CD14-positive monocyte (primary cell): ENCODE results near the gene SPATS2. TPM values are rescaled to one million over a fixed set of nuclear protein-coding genes. Genes with fewer than 3 reads are reported as not detected.

Experiments used
- DNase-seq, 3 donors: peaks; one replicate each; pipeline ENCODE4 v3.0.0-alpha.2; 2011 to 2022
- H2AFZ ChIP-seq: 2 replicates; pipeline ENCODE4 v1.6.0; 2012; ENCODE audit warnings: mild to moderate bottlenecking, low read depth, low read length, inconsistent platforms; ENCODE audit not compliant: insufficient read depth, poor library complexity, severe bottlenecking
- H3K27ac ChIP-seq, 2 donors: 1 replicate in 1 of 2; 2 replicates in 1 of 2; pipeline ENCODE4 v1.5.1; 2012 to 2013; ENCODE audit warnings: low read length in 2 of 2, control low read depth in 1 of 2, inconsistent platforms in 1 of 2, low read depth in 1 of 2, mild to moderate bottlenecking in 1 of 2
- H3K27me3 ChIP-seq, 2 donors: one replicate each; pipeline versions ENCODE4 v1.6.0 to v1.6.1; 2011 to 2013; ENCODE audit warnings: low read length in 2 of 2; ENCODE audit not compliant: control insufficient read depth in 2 of 2, insufficient read depth in 2 of 2
- H3K36me3 ChIP-seq, 2 donors: replicated peaks in 1 of 2; 1 replicate in 1 of 2; 2 replicates in 1 of 2; pipeline versions ENCODE4 v1.5.1 to v1.6.1; 2012 to 2013; ENCODE audit warnings: low read length in 2 of 2, control low read depth in 1 of 2, inconsistent platforms in 1 of 2, mild to moderate bottlenecking in 1 of 2; ENCODE audit not compliant: insufficient read depth in 2 of 2, control insufficient read depth in 1 of 2
- H3K4me1 ChIP-seq, 2 donors: 1 replicate in 1 of 2; 2 replicates in 1 of 2; pipeline versions ENCODE4 v1.5.1 to v1.6.1; 2012 to 2013; ENCODE audit warnings: low read length in 2 of 2, control low read depth in 1 of 2, inconsistent platforms in 1 of 2, mild to moderate bottlenecking in 1 of 2, moderate library complexity in 1 of 2; ENCODE audit not compliant: insufficient read depth in 2 of 2, control insufficient read depth in 1 of 2
- H3K4me2 ChIP-seq: replicated peaks from 2 replicates; pipeline ENCODE3; 2012; ENCODE audit warnings: low read length, moderate library complexity, mild to moderate bottlenecking; ENCODE audit not compliant: poor library complexity, severe bottlenecking; ENCODE audit errors: extremely low read depth
- H3K4me3 ChIP-seq, 3 experiments: fragments of 200-600 bp in 1 of 3; sonication (generic) in 1 of 3; replicated peaks in 1 of 3; 1 replicate in 2 of 3; 2 replicates in 1 of 3; pipeline ENCODE4 v1.5.1; 2011 to 2013; ENCODE audit warnings: low read length in 3 of 3, mild to moderate bottlenecking in 3 of 3, control low read depth in 2 of 3, low read depth in 2 of 3, inconsistent platforms in 1 of 3, moderate library complexity in 1 of 3
- H3K79me2 ChIP-seq: 2 replicates; pipeline ENCODE4 v1.6.0; 2012; ENCODE audit warnings: mild to moderate bottlenecking, control low read depth, inconsistent platforms, low read length, moderate library complexity; ENCODE audit not compliant: insufficient read depth
- H3K9ac ChIP-seq: 2 replicates; pipeline ENCODE4 v1.6.0; 2017; ENCODE audit warnings: low read length, mild to moderate bottlenecking; ENCODE audit not compliant: insufficient read depth, poor library complexity, severe bottlenecking
- H3K9me3 ChIP-seq, 2 donors: replicated peaks in 1 of 2; 1 replicate in 1 of 2; 2 replicates in 1 of 2; pipeline versions ENCODE4 v1.5.1 to v1.6.1; 2012 to 2013; ENCODE audit warnings: low read length in 2 of 2, control low read depth in 1 of 2; ENCODE audit not compliant: control insufficient read depth in 1 of 2, insufficient read depth in 1 of 2
- H4K20me1 ChIP-seq: 2 replicates; pipeline ENCODE4 v1.6.0; 2012; ENCODE audit warnings: mild to moderate bottlenecking, low read length, control low read depth, moderate library complexity; ENCODE audit not compliant: insufficient read depth
- H3K27ac Mint-ChIP-seq, 7 donors: one replicate each; pipeline ENCODE4 v1.8.0; 2020; ENCODE audit warnings: mild to moderate bottlenecking in 7 of 7, mixed read lengths in 7 of 7, moderate library complexity in 6 of 7, inconsistent platforms in 2 of 7
- H3K27me3 Mint-ChIP-seq, 3 donors: one replicate each; pipeline ENCODE4 v1.8.0; 2021 to 2022; ENCODE audit warnings: low read depth in 3 of 3, mild to moderate bottlenecking in 3 of 3, mixed read lengths in 3 of 3, moderate library complexity in 3 of 3, inconsistent platforms in 1 of 3
- H3K36me3 Mint-ChIP-seq, 2 donors: one replicate each; pipeline ENCODE4 v1.8.0; 2020; ENCODE audit warnings: mixed read lengths in 2 of 2, inconsistent platforms in 1 of 2, mild to moderate bottlenecking in 1 of 2
- H3K4me1 Mint-ChIP-seq: one replicate; pipeline ENCODE4 v1.8.0; 2020; ENCODE audit warnings: mild to moderate bottlenecking, mixed read lengths
- H3K4me3 Mint-ChIP-seq, 2 donors: one replicate each; pipeline ENCODE4 v1.8.0; 2020; ENCODE audit warnings: mild to moderate bottlenecking in 2 of 2, mixed read lengths in 2 of 2, moderate library complexity in 1 of 2
- H3K9me3 Mint-ChIP-seq, 7 donors: one replicate each; pipeline ENCODE4 v1.8.0; 2020 to 2022; ENCODE audit warnings: mixed read lengths in 7 of 7, mild to moderate bottlenecking in 6 of 7, moderate library complexity in 6 of 7, inconsistent platforms in 2 of 7
- CTCF ChIP-seq: fragments of 200-600 bp; IDR thresholded peaks from one replicate; pipeline ENCODE4 v1.8.0; 2022; ENCODE audit warnings: antibody characterized with exemption, mild to moderate bottlenecking
- WGBS: methylation state at CpG from one replicate; pipeline ENCODE4 v1.1.5; 2013; ENCODE audit warnings: missing lambda C conversion rate; ENCODE audit not compliant: insufficient coverage; 5-methylcytosine and 5-hydroxymethylcytosine counted together
- intact Hi-C, 2 donors: fragments of 100-400 bp; cut with micrococcal nuclease; formaldehyde crosslinking; loops; one replicate each; pipeline versions ENCODE4 v1.15.0 to v1.15.1; 2023
- polyA plus RNA-seq, 3 donors: library from polyadenylated mRNA; depleted of rRNA in 1 of 3; unstranded in 2 of 3; stranded (reverse) in 1 of 3; fragments of 300-500 nt in 2 of 3; fragments of >200 nt in 1 of 3; fragmentation: Illumina TruSeq in 2 of 3; gene quantifications; 1 replicate in 2 of 3; 2 replicates in 1 of 3; pipeline ENCODE4 v1.2.3, GENCODE V29; 2012 to 2021

The SPATS2 gene
- polyA plus RNA-seq, 3 donors = 1.1 to 3.2 (median 1.8) TPM

GRCh38 chr12:49340095-49340870, 27.0 kb upstream of the SPATS2 start:
- Histone ChIP-seq H3K9me3 (peaks cover 0 to 36% of the 10 kb centered on the region in 2 donors), H3K9ac (no peak overlapping the region), H3K36me3 (no peaks in the 10 kb centered on the region), H3K4me2 (no peak overlapping the region), H3K4me1 (peaks cover 27 to 40% of the 10 kb centered on the region in 2 donors), H2AFZ (no peak overlapping the region), H3K27me3 (peaks cover 82 to 98% of the 10 kb centered on the region in 2 donors), H4K20me1 (no peaks in the 10 kb centered on the region), H3K4me3 (no peak overlapping the region), H3K79me2 (no peaks in the 10 kb centered on the region), H3K27ac (no peak overlapping the region)
- Mint-ChIP-seq H3K4me1 (peaks cover 32% of the 10 kb centered on the region), H3K4me3 (peak overlapping the region in 1 of 2 donors; percentile 92), H3K27me3 (peaks cover 91 to 100% (median 94%) of the 10 kb centered on the region in 3 donors), H3K36me3 (peaks cover 8 to 11% of the 10 kb centered on the region in 2 donors), H3K27ac (no peak overlapping the region), H3K9me3 (peaks cover 0 to 31% (median 14%) of the 10 kb centered on the region in 7 donors)
- TF ChIP-seq CTCF = no peak
- intact Hi-C loops = loop anchor here in 1 of 2 donors (10.0 kb wide), 1 partner anchor 275 kb away; the partner anchor contains the start of genes KMT2D and RHEBL1
- no peak for DNase-seq
- 56% methylated on average over 3 of the region's 6 CpGs for WGBS

- TF ChIP-seq CTCF = no peak
- Histone ChIP-seq H3K9ac (no peak overlapping the region), H3K4me3 (no peak overlapping the region), H3K79me2 (no peaks in the 10 kb centered on the region), H3K4me1 (peaks cover 35 to 48% of the 10 kb centered on the region in 2 donors), H4K20me1 (no peaks in the 10 kb centered on the region), H3K36me3 (no peaks in the 10 kb centered on the region), H2AFZ (no peak overlapping the region), H3K4me2 (no peak overlapping the region), H3K9me3 (peaks cover 0 to 37% of the 10 kb centered on the region in 2 donors), H3K27me3 (peaks cover 81 to 98% of the 10 kb centered on the region in 2 donors), H3K27ac (no peak overlapping the region)
- H3K27ac Mint-ChIP-seq = no peak overlapping the region
- intact Hi-C loops = loop anchor here in 1 of 2 donors (10.0 kb wide), 1 partner anchor 276 kb away; the partner anchor contains the start of genes KMT2D and RHEBL1
- no peak for DNase-seq
- H3K36me3 Mint-ChIP-seq = peaks cover 8% of the 10 kb centered on the region in 2 donors
- WGBS = 47% methylated on average over 12 of the region's 14 CpGs
- H3K4me1 Mint-ChIP-seq = peaks cover 41% of the 10 kb centered on the region
- H3K9me3 Mint-ChIP-seq = peaks cover 0 to 30% (median 11%) of the 10 kb centered on the region in 7 donors
- peak overlapping the region in 1 of 2 donors; percentile 92 for H3K4me3 Mint-ChIP-seq
- H3K27me3 Mint-ChIP-seq = peaks cover 93 to 100% (median 96%) of the 10 kb centered on the region in 3 donors
Observed at GRCh38 chr12:49340971-49341776, 26.1 kb upstream of the SPATS2 start.
